Lower leg skin (tissue), 4 donors: ENCODE data around the gene CELF5. TPM values are rescaled to one million over a fixed set of nuclear protein-coding genes. Genes with fewer than 3 reads are reported as not detected.
"Not testable (repeated sequence)": the region's sequence is repeated elsewhere in the genome, so short reads cannot be mapped to it uniquely, and the experiment has no call there.

Source experiments
- DNase-seq, 2 donors: peaks; one replicate each; pipeline ENCODE4 v3.0.0-alpha.2; 2019; ENCODE audit warnings: low spot score in 2 of 2
- H3K4me3 ChIP-seq: fragments of 200-600 bp; sonication (generic); 2 replicates; pipeline ENCODE4 v1.5.1; 2017; ENCODE audit warnings: mild to moderate bottlenecking, low read depth; ENCODE audit not compliant: poor library complexity, severe bottlenecking
- POLR2A ChIP-seq, 2 donors: fragments of 450-650 bp; IDR thresholded peaks; one replicate each; pipeline ENCODE4 v1.6.1; 2016 to 2017; ENCODE audit warnings: antibody characterized with exemption in 2 of 2, mild to moderate bottlenecking in 1 of 2, moderate library complexity in 1 of 2
- WGBS, 2 donors: methylation state at CpG; one replicate each; pipeline ENCODE4 v1.1.5; 2018; 5-methylcytosine and 5-hydroxymethylcytosine counted together
- intact Hi-C: fragments of 100-400 bp; cut with DNase I; formaldehyde crosslinking; loops from one replicate; pipeline ENCODE4 v1.15.0; 2023; ENCODE audit warnings: low total_unique reads
- total RNA-seq, 4 donors: library from RNA; depleted of rRNA; stranded (reverse); fragments of >200 nt; gene quantifications; one replicate each; pipeline ENCODE4 v1.1.0, GENCODE V29; 2016
- TF ChIP-seq, protein P1 (sequence below), 3 donors: fragments of 450-650 bp; IDR thresholded peaks; one replicate each; pipeline ENCODE4 v1.5.1; 2016; ENCODE audit warnings: antibody characterized with exemption in 3 of 3, mild to moderate bottlenecking in 3 of 3, moderate library complexity in 2 of 3

Gene CELF5
- total RNA-seq, 4 donors from 2014 or later = 0.20 to 0.39 TPM; not detected in 2

- TF ChIP-seq, protein P1, sequence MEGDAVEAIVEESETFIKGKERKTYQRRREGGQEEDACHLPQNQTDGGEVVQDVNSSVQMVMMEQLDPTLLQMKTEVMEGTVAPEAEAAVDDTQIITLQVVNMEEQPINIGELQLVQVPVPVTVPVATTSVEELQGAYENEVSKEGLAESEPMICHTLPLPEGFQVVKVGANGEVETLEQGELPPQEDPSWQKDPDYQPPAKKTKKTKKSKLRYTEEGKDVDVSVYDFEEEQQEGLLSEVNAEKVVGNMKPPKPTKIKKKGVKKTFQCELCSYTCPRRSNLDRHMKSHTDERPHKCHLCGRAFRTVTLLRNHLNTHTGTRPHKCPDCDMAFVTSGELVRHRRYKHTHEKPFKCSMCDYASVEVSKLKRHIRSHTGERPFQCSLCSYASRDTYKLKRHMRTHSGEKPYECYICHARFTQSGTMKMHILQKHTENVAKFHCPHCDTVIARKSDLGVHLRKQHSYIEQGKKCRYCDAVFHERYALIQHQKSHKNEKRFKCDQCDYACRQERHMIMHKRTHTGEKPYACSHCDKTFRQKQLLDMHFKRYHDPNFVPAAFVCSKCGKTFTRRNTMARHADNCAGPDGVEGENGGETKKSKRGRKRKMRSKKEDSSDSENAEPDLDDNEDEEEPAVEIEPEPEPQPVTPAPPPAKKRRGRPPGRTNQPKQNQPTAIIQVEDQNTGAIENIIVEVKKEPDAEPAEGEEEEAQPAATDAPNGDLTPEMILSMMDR (IDR thresholded peaks at IDR 0.05) = no peak
- TF ChIP-seq POLR2A (IDR thresholded peaks at IDR 0.05) = no peak
- no peak overlapping the region for H3K4me3 ChIP-seq
- WGBS, 2 donors = 56 to 75% methylated on average over 4 of the region's 4 CpGs
- no peak for DNase-seq
- intact Hi-C loops = no loop called here
These were observed 9.4 kb downstream of the CELF5 start for GRCh38 chr19:3233831-3234230.

DNA sequence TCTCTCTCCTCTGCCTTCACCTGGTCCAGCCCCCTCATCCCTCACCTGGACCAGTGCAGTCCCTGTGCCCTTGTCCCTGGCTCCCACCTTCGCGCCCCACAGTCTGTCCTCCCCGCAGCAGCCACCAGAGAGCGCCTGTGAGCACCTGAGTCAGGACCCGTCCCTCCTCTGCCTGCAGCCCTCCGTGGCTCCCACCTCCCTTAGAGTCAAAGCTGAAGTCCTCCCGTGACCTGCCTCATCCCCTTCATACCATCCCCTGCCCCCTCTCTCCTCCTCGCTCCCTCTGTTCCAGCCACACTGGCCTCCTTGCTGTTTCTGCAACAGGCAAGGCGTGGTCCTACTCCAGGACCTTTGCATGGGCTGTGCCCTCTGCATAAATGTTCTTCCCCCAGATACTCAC lies 10.3 kb downstream of the CELF5 start:
- H3K4me3 ChIP-seq = no peak overlapping the region
- DNase-seq = no peak
- intact Hi-C loops = no loop called here
- WGBS, 2 donors = 63 to 72% methylated on average over 9 of the region's 9 CpGs
- TF ChIP-seq, protein P1 (IDR thresholded peaks at IDR 0.05) = no peak
- no peak for TF ChIP-seq POLR2A (IDR thresholded peaks at IDR 0.05)

- intact Hi-C loops = not testable (repeated sequence)
- 70 to 83% methylated on average over 2 of the region's 2 CpGs for WGBS, 2 donors
These were observed 11.1 kb downstream of the CELF5 start for GRCh38 chr19:3235604-3236003.

DNA sequence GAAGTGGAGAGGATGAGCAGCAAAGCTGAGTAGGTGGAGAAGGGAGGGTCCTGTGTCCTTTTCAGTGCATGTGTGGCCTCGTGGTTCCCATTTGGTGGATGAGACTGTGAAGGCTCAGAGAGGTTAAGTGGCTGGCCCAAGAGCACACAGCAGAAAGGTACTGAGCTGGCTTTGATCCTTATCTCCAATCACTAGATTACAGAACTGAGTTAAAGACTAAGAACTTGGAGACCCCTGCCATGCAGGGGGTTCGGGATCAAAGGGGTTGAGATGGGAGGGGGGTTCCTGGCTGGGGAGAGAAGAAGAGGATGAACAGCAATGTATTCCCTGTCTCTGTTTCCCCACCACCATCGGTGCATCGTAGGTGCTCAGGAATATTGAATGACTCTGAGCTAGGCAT lies 11.8 kb downstream of the CELF5 start:
- no peak overlapping the region for H3K4me3 ChIP-seq
- intact Hi-C loops = no loop called here
- no peak for DNase-seq
- TF ChIP-seq, protein P1 (IDR thresholded peaks at IDR 0.05) = no peak
- TF ChIP-seq POLR2A (IDR thresholded peaks at IDR 0.05) = no peak
- WGBS, 2 donors = 55 to 62% methylated on average over 4 of the region's 4 CpGs

More at GRCh38 chr19:3235604-3236003, 11.1 kb downstream of the CELF5 start:
- DNase-seq, H3K4me3 ChIP-seq: not testable (repeated sequence)

DNA sequence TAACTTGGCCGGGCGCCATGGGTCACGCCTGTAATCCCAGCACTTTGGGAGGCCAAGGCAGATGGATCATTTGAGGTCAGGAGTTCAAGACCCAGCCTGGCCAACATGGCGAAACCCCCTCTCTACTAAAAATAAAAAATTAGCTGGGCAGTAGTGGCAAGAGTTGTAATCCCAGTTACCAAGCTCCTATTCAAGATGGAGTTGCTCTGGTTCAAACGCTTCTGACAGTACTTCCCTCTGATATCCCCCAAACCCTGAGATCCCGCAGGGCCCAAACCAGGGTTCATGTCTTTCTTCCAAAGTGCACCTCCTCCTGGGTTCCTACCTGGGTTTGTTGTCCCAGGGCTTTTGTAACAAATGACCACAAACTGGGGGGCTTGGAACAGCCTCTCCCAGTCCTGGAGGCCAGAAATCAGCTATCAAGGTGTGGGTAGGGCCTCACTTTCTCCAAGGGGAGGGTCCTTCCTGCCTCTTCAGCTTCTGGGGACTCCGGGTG lies 13.7 kb downstream of the CELF5 start:
- no peak for DNase-seq
- no peak overlapping the region for H3K4me3 ChIP-seq
- intact Hi-C loops = no loop called here
- 91 to 92% methylated on average over 7 of the region's 7 CpGs for WGBS, 2 donors
- TF ChIP-seq POLR2A (IDR thresholded peaks at IDR 0.05) = no peak
- TF ChIP-seq, protein P1 (IDR thresholded peaks at IDR 0.05) = no peak

- 74 to 80% methylated on average over 5 of the region's 5 CpGs for WGBS, 2 donors
- TF ChIP-seq POLR2A (IDR thresholded peaks at IDR 0.05) = no peak
- TF ChIP-seq, protein P1 (IDR thresholded peaks at IDR 0.05) = no peak
- no peak for DNase-seq
- intact Hi-C loops = no loop called here
- no peak overlapping the region for H3K4me3 ChIP-seq
These were observed 14.9 kb downstream of the CELF5 start for GRCh38 chr19:3239367-3239766.
